HCT116 (cell line): ENCODE results near the gene USP24. TPM values are rescaled to one million over a fixed set of nuclear protein-coding genes. Genes with fewer than 3 reads are reported as not detected.
"Not testable (repeated sequence)": the region's sequence is repeated elsewhere in the genome, so short reads cannot be mapped to it uniquely, and the experiment has no call there.

ENCODE experiments used
- ATAC-seq: fragments of 200-7000 bp; cut with Tn5 transposase; 2 replicates; pipeline ENCODE4 v1.9.1; 2020; ENCODE audit warnings: mild to moderate bottlenecking, moderate library complexity
- BruUV-seq: library from RNA; stranded (reverse); fragments of 400-500 nt; replicated peaks from 2 replicates; lab custom pipeline; 2021; lab: Mats Ljungman, UMichigan
- CTCF ChIA-PET: fragments of 300-600 bp; sonication (Branson Sonifier 250); formaldehyde crosslinking; loops from one replicate; lab custom pipeline; 2021; ENCODE audit warnings: antibody characterized with exemption; lab: Charles Lee
- POLR2A ChIA-PET: fragments of 300-600, 350-600 bp; sonication (Branson Sonifier 250); formaldehyde crosslinking; loops from one replicate; lab custom pipeline; 2021; ENCODE audit warnings: antibody characterized with exemption; lab: Charles Lee
- RAD21 ChIA-PET, 2 experiments: fragments of 300-600 bp; sonication (Branson Sonifier 250); formaldehyde crosslinking; loops; one replicate each; lab custom pipeline; 2023; ENCODE audit warnings: low total read pairs in 2 of 2; ENCODE audit not compliant: uncharacterized antibody in 2 of 2, unreplicated experiment in 2 of 2, low non-redundant PET in 1 of 2; lab: Charles Lee
- DNase-seq: peaks from one replicate; pipeline ENCODE4 v3.0.0-alpha.2; 2010; ENCODE audit warnings: low read depth, low spot score
- H2AFZ ChIP-seq: fragments of 200-600 bp; shearing (Covaris generic), sonication (generic); 2 replicates; pipeline ENCODE4 v1.6.1; 2017; ENCODE audit warnings: low read depth, mixed run types, mixed read lengths, antibody characterized with exemption, low read length; ENCODE audit not compliant: poor library complexity, severe bottlenecking
- H3K27ac ChIP-seq: 2 replicates; pipeline ENCODE4 v1.5.1; 2012; ENCODE audit warnings: low read depth, low read length
- H3K27me3 ChIP-seq: fragments of 200-600 bp; sonication (generic); 2 replicates; pipeline ENCODE4 v1.6.1; 2016; ENCODE audit warnings: mixed run types, low read length, mixed read lengths; ENCODE audit not compliant: insufficient read depth
- H3K36me3 ChIP-seq, 2 experiments: fragments of 200-500 bp in 1 of 2; fragments of 200-600 bp in 1 of 2; sonication (Bioruptor generic) in 1 of 2; sonication (generic) in 1 of 2; 2 replicates each; pipeline versions ENCODE4 v1.5.1 to v1.6.1; 2014 to 2016; ENCODE audit warnings: low read length in 2 of 2, inconsistent platforms in 1 of 2, mixed read lengths in 1 of 2, mixed run types in 1 of 2; ENCODE audit not compliant: insufficient read depth in 2 of 2, control insufficient read depth in 1 of 2
- H3K4me1 ChIP-seq, 2 experiments: fragments of 200-600 bp in 1 of 2; sonication (generic) in 1 of 2; 2 replicates each; pipeline versions ENCODE4 v1.5.1 to v1.6.1; 2012 to 2017; ENCODE audit warnings: low read length in 2 of 2, inconsistent platforms in 1 of 2, mild to moderate bottlenecking in 1 of 2, mixed read lengths in 1 of 2, mixed run types in 1 of 2, moderate library complexity in 1 of 2; ENCODE audit not compliant: insufficient read depth in 2 of 2, control insufficient read depth in 1 of 2
- H3K4me2 ChIP-seq: fragments of 200-600 bp; sonication (generic); 2 replicates; pipeline ENCODE4 v1.6.1; 2017; ENCODE audit warnings: mixed run types, low read length, mixed read lengths
- H3K4me3 ChIP-seq, 2 experiments: fragments of 200-600 bp in 1 of 2; sonication (generic) in 1 of 2; replicated peaks in 1 of 2; 2 replicates each; pipeline ENCODE4 v1.5.1; 2011 to 2016; ENCODE audit warnings: low read length in 2 of 2, control low read depth in 1 of 2, low read depth in 1 of 2, mild to moderate bottlenecking in 1 of 2, mixed read lengths in 1 of 2, mixed run types in 1 of 2
- H3K79me2 ChIP-seq: fragments of 200-600 bp; sonication (generic); 2 replicates; pipeline ENCODE4 v1.6.1; 2017; ENCODE audit warnings: mild to moderate bottlenecking, mixed run types, low read length, moderate library complexity, mixed read lengths; ENCODE audit not compliant: insufficient read depth
- H3K9ac ChIP-seq: fragments of 200-600 bp; sonication (generic); 2 replicates; pipeline ENCODE4 v1.6.1; 2016; ENCODE audit warnings: low read length, mixed read lengths
- H3K9me2 ChIP-seq: fragments of 200-600 bp; sonication (generic), shearing (Covaris generic); 2 replicates; pipeline ENCODE4 v1.6.1; 2017; ENCODE audit warnings: mixed run types, mild to moderate bottlenecking, moderate library complexity; ENCODE audit not compliant: insufficient read depth
- H3K9me3 ChIP-seq, 2 experiments: fragments of 200-500 bp in 1 of 2; fragments of 200-600 bp in 1 of 2; sonication (Bioruptor generic) in 1 of 2; sonication (generic) in 1 of 2; 2 replicates each; pipeline ENCODE4 v1.6.1; 2014 to 2017; ENCODE audit warnings: low read length in 2 of 2, mixed read lengths in 2 of 2, inconsistent platforms in 1 of 2, low read depth in 1 of 2, mild to moderate bottlenecking in 1 of 2, mixed run types in 1 of 2, moderate library complexity in 1 of 2; ENCODE audit not compliant: control insufficient read depth in 1 of 2, insufficient read depth in 1 of 2
- H4K20me1 ChIP-seq: fragments of 200-600 bp; sonication (generic), shearing (Covaris generic); 2 replicates; pipeline ENCODE4 v1.6.1; 2017; ENCODE audit warnings: mixed run types, mild to moderate bottlenecking, moderate library complexity; ENCODE audit not compliant: insufficient read depth
- CBX3 ChIP-seq: IDR thresholded peaks from 2 replicates; pipeline ENCODE4 v1.6.1; 2012; ENCODE audit warnings: low read depth
- CEBPB ChIP-seq: IDR thresholded peaks from 2 replicates; pipeline ENCODE4 v1.6.1; 2012; ENCODE audit warnings: low read depth
- CTCF ChIP-seq, 3 experiments: fragments of 200-600 bp in 1 of 3; sonication (generic) in 1 of 3; IDR thresholded peaks in 2 of 3; conservative IDR thresholded peaks in 1 of 3; 2 replicates each; pipeline ENCODE4 v1.5.1; 2012 to 2017; ENCODE audit warnings: low read depth in 2 of 3, low read length in 2 of 3, antibody characterized with exemption in 1 of 3, borderline replicate concordance in 1 of 3, control low read depth in 1 of 3, mild to moderate bottlenecking in 1 of 3, mixed read lengths in 1 of 3, mixed run types in 1 of 3, moderate library complexity in 1 of 3; ENCODE audit not compliant: insufficient read depth in 1 of 3
- ELF1 ChIP-seq: IDR thresholded peaks from 2 replicates; pipeline ENCODE4 v1.6.1; 2012; ENCODE audit warnings: low read depth, borderline replicate concordance
- EZH2 ChIP-seq: fragments of 200-600 bp; sonication (generic); IDR thresholded peaks from 2 replicates; pipeline ENCODE4 v1.6.1; 2017; ENCODE audit warnings: antibody characterized with exemption, mixed run types
- EZH2phosphoT487 ChIP-seq: fragments of 200-600 bp; IDR thresholded peaks from 2 replicates; pipeline ENCODE4 v1.6.1; 2018; ENCODE audit warnings: antibody characterized with exemption, borderline replicate concordance
- JUND ChIP-seq: IDR thresholded peaks from 2 replicates; pipeline ENCODE4 v1.6.1; 2012
- POLR2A ChIP-seq: IDR thresholded peaks from 2 replicates; pipeline ENCODE4 v1.7.0; 2011; ENCODE audit warnings: borderline replicate concordance; ENCODE audit not compliant: insufficient read depth, insufficient read length; ENCODE audit errors: extremely low read depth
- RAD21 ChIP-seq: IDR thresholded peaks from 2 replicates; pipeline ENCODE4 v1.6.1; 2012; ENCODE audit warnings: low read depth, mild to moderate bottlenecking
- REST ChIP-seq: IDR thresholded peaks from 2 replicates; pipeline ENCODE4 v1.6.1; 2012; ENCODE audit warnings: low read depth
- SIN3A ChIP-seq: IDR thresholded peaks from 2 replicates; pipeline ENCODE4 v1.6.1; 2012; ENCODE audit warnings: low read depth
- SP1 ChIP-seq: IDR thresholded peaks from 2 replicates; pipeline ENCODE4 v1.6.1; 2012; ENCODE audit warnings: low read depth
- SRF ChIP-seq: IDR thresholded peaks from 2 replicates; pipeline ENCODE4 v1.6.1; 2012; ENCODE audit warnings: low read depth
- TCF7L2 ChIP-seq: IDR thresholded peaks from 2 replicates; pipeline ENCODE4 v1.7.0; 2011; ENCODE audit warnings: borderline replicate concordance, inconsistent platforms; ENCODE audit not compliant: insufficient read depth, insufficient read length; ENCODE audit errors: extremely low read depth
- YY1 ChIP-seq: IDR thresholded peaks from 2 replicates; pipeline ENCODE4 v1.6.1; 2011; ENCODE audit warnings: low read length, low read depth, moderate library complexity, mild to moderate bottlenecking; ENCODE audit not compliant: insufficient replicate concordance; ENCODE audit errors: extremely low read depth
- ZFX ChIP-seq: fragments of 450-650 bp; IDR thresholded peaks from 2 replicates; pipeline ENCODE4 v1.6.1; 2017
- ZNF274 ChIP-seq: fragments of 200-500 bp; sonication (Bioruptor generic); IDR thresholded peaks from 2 replicates; pipeline ENCODE4 v1.6.1; 2014; ENCODE audit warnings: mild to moderate bottlenecking, low read depth, low read length, inconsistent platforms
- intact Hi-C: fragments of 100-400 bp; cut with micrococcal nuclease; formaldehyde crosslinking; loops from 2 replicates; pipeline ENCODE4 v1.10.0; 2022
- total RNA-seq: library from RNA; stranded (reverse); gene quantifications from one replicate; pipeline ENCODE4 v1.2.1, GENCODE V29; 2021; ENCODE audit not compliant: unreplicated experiment

The USP24 gene
- total RNA-seq, 1 experiment from 2014 or later, result 34.2 TPM

GRCh38 chr1:55200667-55201066 lies 14.5 kb downstream of the USP24 start:
- Histone ChIP-seq H3K36me3 (no peaks in the 10 kb centered on the region), H3K9ac (no peak overlapping the region), H3K4me1 (no peaks in the 10 kb centered on the region; a peak in 1 of 4 replicates), H2AFZ (no peak overlapping the region), H4K20me1 (peaks cover 3% of the 10 kb centered on the region; the same call in 1 of the 2 replicates), H3K4me2 (no peak overlapping the region), H3K4me3 (no peak overlapping the region), H3K9me3 (no peaks in the 10 kb centered on the region), H3K79me2 (peaks cover 87% of the 10 kb centered on the region), H3K27ac (no peak overlapping the region), H3K9me2 (no peaks in the 10 kb centered on the region), H3K27me3 (no peaks in the 10 kb centered on the region)
- no peak for ATAC-seq
- no peak for TF ChIP-seq ELF1
- TF ChIP-seq REST, result no peak
- TF ChIP-seq EZH2phosphoT487, result no peak
- TF ChIP-seq RAD21, result no peak
- TF ChIP-seq ZFX, result no peak
- TF ChIP-seq CBX3, result no peak
- TF ChIP-seq TCF7L2, result no peak
- TF ChIP-seq SRF, result no peak
- no peak for TF ChIP-seq EZH2
- TF ChIP-seq JUND, result no peak
- no peak for TF ChIP-seq SIN3A
- TF ChIP-seq ZNF274, result no peak
- no peak for TF ChIP-seq CTCF (IDR thresholded peaks at IDR 0.05 in 2 of 3, conservative IDR thresholded peaks at IDR 0.05 in 1 of 3; ENCODE audit: borderline replicate concordance in 1 of 3, insufficient read depth in 1 of 3, low read depth in 2 of 3, low read length in 2 of 3)
- TF ChIP-seq SP1, result no peak
- no peak for TF ChIP-seq POLR2A
- no peak for TF ChIP-seq CEBPB
- TF ChIP-seq YY1, result no peak
- ChIA-PET RAD21 (no interaction called here), POLR2A (no interaction called here), CTCF (interaction anchor here (0.8 kb wide), 1 partner anchor 175 kb away, joined by 3 read pairs; no protein-coding TSS in a partner anchor)
- no peak for DNase-seq
- BruUV-seq, result no TSS peak
- intact Hi-C loops, result no loop called here

GRCh38 chr1:55199735-55200134 lies 15.4 kb downstream of the USP24 start:
- DNase-seq, POLR2A ChIA-PET, BruUV-seq, H3K9ac ChIP-seq, H3K4me3 ChIP-seq, H4K20me1 ChIP-seq, intact Hi-C loops, H3K27me3 ChIP-seq, H2AFZ ChIP-seq, H3K4me1 ChIP-seq, H3K9me2 ChIP-seq, H3K4me2 ChIP-seq, RAD21 ChIA-PET, CTCF ChIA-PET, ATAC-seq, H3K27ac ChIP-seq, H3K9me3 ChIP-seq, H3K36me3 ChIP-seq: not testable (repeated sequence)
- H3K79me2 ChIP-seq, result peaks cover 87% of the 10 kb centered on the region
